Gastrocnemius medialis (tissue), 4 donors: ENCODE data around the gene KLF4. TPM values are rescaled to one million over a fixed set of nuclear protein-coding genes. Genes with fewer than 3 reads are reported as not detected.
"Not testable (repeated sequence)": the region's sequence is repeated elsewhere in the genome, so short reads cannot be mapped to it uniquely, and the experiment has no call there.

Source experiments
- ATAC-seq, 2 donors: fragments of 150-250 bp; one replicate each; pipeline ENCODE4 v1.9.1; 2016
- DNase-seq, 2 donors: peaks; one replicate each; pipeline ENCODE4 v3.0.0-alpha.2; 2019
- H3K27ac ChIP-seq, 4 donors: fragments of 200-600 bp; sonication (generic); 1 replicate in 1 of 4; 2 replicates in 3 of 4; pipeline ENCODE4 v1.5.1; 2016 to 2018; ENCODE audit warnings: mild to moderate bottlenecking in 2 of 4, moderate library complexity in 1 of 4
- H3K27me3 ChIP-seq, 3 donors: fragments of 200-600 bp; sonication (generic) in 2 of 3; 1 replicate in 1 of 3; 2 replicates in 2 of 3; pipeline versions ENCODE4 v1.5.1 to v1.6.0; 2016 to 2019; ENCODE audit warnings: mild to moderate bottlenecking in 1 of 3, moderate library complexity in 1 of 3
- H3K36me3 ChIP-seq, 2 donors: fragments of 200-600 bp; sonication (generic) in 1 of 2; one replicate each; pipeline ENCODE4 v1.5.1; 2017 to 2018
- H3K4me1 ChIP-seq, 2 donors: fragments of 200-600 bp; sonication (generic) in 1 of 2; one replicate each; pipeline ENCODE4 v1.5.1; 2016 to 2017; ENCODE audit warnings: mild to moderate bottlenecking in 2 of 2
- H3K4me3 ChIP-seq, 4 donors: fragments of 200-600 bp; sonication (generic) in 3 of 4; 1 replicate in 1 of 4; 2 replicates in 3 of 4; pipeline ENCODE4 v1.5.1; 2016 to 2019; ENCODE audit warnings: mild to moderate bottlenecking in 2 of 4
- H3K9me3 ChIP-seq, 3 donors: fragments of 200-600 bp; sonication (generic) in 2 of 3; 1 replicate in 1 of 3; 2 replicates in 2 of 3; pipeline ENCODE4 v1.5.1; 2016 to 2019
- POLR2A ChIP-seq, 2 donors: fragments of 450-650 bp; IDR thresholded peaks; one replicate each; pipeline ENCODE4 v1.6.1; 2017; ENCODE audit warnings: antibody characterized with exemption in 2 of 2, mild to moderate bottlenecking in 2 of 2, moderate library complexity in 2 of 2
- in situ Hi-C, 4 donors: fragments of 200-750 bp; cut with MboI; loops; one replicate each; pipeline versions ENCODE4 v1.15.0 to v1.8.0; 2017; ENCODE audit warnings: low sequenced_read_pairs in 4 of 4
- intact Hi-C: fragments of 100-400 bp; cut with DNase I; formaldehyde crosslinking; loops from one replicate; pipeline ENCODE4 v1.15.1; 2023; ENCODE audit warnings: low total_unique reads
- total RNA-seq, 4 donors: library from RNA; depleted of rRNA; stranded (reverse); fragments of >200 nt; gene quantifications; one replicate each; pipeline versions ENCODE4 v1.1.0 to v1.2.3, GENCODE V29; 2016
- TF ChIP-seq, protein P1 (sequence below), 5 experiments: fragments of 450-650 bp in 3 of 5; fragments of 200-600 bp in 2 of 5; sonication (generic) in 2 of 5; IDR thresholded peaks in 4 of 5; conservative IDR thresholded peaks in 1 of 5; 1 replicate in 4 of 5; 2 replicates in 1 of 5; pipeline ENCODE4 v1.5.1; 2016 to 2019; ENCODE audit warnings: antibody characterized with exemption in 5 of 5, mild to moderate bottlenecking in 3 of 5, moderate library complexity in 3 of 5

The KLF4 gene
- total RNA-seq, 4 donors from 2014 or later, result 15.7 to 62.6 (median 32.4) TPM

DNA sequence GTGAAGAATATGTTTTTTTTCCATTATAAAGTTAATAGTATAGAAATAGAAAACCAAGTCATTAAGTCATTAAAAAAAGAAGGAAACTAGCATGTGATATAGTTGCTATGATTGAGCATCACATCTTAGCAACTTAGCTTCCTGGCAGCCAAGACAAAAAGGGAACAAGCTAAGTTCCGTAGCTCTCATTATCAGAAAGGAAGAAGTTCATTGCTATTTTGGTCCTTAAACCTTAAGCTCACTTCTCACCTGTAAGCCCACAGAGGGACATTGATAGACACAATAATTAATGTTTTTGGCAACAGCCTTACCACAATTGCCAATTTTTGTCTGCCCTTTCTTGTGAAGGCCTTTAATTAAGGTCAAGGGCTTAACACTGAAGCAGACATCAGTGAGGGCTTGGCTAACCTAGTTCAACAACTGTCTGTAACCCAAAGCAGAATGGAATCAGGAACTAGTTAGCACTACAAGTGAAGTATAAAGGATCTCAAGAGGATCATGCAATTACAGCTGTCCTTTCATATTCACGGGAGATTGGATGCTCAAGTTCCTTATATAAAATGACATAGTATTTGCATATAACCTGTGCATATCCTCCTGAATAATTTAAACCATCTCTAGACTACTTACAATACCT, 24.0 kb upstream of the KLF4 start:
- in situ Hi-C loops (no loop called here), intact Hi-C loops (no loop called here)
- TF ChIP-seq, protein P1, sequence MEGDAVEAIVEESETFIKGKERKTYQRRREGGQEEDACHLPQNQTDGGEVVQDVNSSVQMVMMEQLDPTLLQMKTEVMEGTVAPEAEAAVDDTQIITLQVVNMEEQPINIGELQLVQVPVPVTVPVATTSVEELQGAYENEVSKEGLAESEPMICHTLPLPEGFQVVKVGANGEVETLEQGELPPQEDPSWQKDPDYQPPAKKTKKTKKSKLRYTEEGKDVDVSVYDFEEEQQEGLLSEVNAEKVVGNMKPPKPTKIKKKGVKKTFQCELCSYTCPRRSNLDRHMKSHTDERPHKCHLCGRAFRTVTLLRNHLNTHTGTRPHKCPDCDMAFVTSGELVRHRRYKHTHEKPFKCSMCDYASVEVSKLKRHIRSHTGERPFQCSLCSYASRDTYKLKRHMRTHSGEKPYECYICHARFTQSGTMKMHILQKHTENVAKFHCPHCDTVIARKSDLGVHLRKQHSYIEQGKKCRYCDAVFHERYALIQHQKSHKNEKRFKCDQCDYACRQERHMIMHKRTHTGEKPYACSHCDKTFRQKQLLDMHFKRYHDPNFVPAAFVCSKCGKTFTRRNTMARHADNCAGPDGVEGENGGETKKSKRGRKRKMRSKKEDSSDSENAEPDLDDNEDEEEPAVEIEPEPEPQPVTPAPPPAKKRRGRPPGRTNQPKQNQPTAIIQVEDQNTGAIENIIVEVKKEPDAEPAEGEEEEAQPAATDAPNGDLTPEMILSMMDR (IDR thresholded peaks at IDR 0.05 in 4 of 5, conservative IDR thresholded peaks at IDR 0.05 in 1 of 5), result no peak
- TF ChIP-seq POLR2A (IDR thresholded peaks at IDR 0.05), result no peak
- Histone ChIP-seq H3K4me3 (no peak overlapping the region), H3K4me1 (no peaks in the 10 kb centered on the region), H3K9me3 (no peaks in the 10 kb centered on the region), H3K27me3 (no peaks in the 10 kb centered on the region), H3K36me3 (no peaks in the 10 kb centered on the region), H3K27ac (no peak overlapping the region)
- DNase-seq (no peak), ATAC-seq (no peak)

DNA sequence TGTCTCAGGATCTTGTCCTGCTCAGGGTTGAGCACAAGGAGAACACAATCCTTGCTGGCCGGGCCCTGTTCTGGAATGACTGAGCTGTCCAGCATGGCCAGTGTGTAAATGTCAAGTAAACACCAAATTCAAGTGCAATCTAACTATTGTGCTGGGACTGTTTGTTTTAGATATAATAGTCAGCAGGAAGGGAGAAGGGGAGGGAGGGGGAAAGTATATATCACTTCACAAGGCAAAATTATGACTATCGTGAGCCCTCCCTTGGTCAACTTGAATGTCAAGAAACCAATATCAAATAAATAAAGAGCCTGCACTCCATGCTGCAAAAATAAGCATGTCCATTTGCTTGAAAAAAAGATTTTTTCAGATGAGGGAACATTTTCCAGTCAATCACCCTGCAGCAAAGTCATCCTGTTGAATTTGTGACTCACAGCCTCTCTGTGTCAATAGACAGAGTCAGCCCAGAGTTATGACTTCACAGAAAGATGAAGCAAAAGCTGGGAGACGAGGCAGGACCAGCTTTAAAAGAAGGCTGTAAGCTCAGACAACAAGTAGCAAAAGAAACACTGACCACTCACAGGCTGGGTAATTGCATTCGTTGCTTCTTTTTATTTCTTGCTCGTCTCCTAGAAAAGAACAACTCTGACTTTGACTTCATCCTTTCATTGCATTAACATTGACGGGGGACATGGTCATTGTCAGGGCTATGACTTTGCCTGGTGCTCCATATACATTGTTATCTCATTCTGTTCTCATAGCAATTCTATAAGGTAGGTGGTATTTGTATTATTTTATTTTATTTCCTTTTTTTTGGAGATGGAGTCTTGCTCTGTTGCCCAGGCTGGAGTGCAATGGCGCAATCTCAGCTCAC, 15.3 kb upstream of the KLF4 start:
- Histone ChIP-seq H3K36me3 (no peaks in the 10 kb centered on the region), H3K9me3 (no peaks in the 10 kb centered on the region), H3K4me3 (no peak overlapping the region), H3K27ac (no peak overlapping the region), H3K4me1 (no peaks in the 10 kb centered on the region), H3K27me3 (no peaks in the 10 kb centered on the region)
- in situ Hi-C loops, result no loop called here
- DNase-seq, result no peak
- intact Hi-C loops, result no loop called here
- ATAC-seq, result peak in 1 of 2 donors; percentile 71
- TF ChIP-seq, protein P1 (IDR thresholded peaks at IDR 0.05 in 4 of 5, conservative IDR thresholded peaks at IDR 0.05 in 1 of 5), result no peak
- no peak for TF ChIP-seq POLR2A (IDR thresholded peaks at IDR 0.05)

DNA sequence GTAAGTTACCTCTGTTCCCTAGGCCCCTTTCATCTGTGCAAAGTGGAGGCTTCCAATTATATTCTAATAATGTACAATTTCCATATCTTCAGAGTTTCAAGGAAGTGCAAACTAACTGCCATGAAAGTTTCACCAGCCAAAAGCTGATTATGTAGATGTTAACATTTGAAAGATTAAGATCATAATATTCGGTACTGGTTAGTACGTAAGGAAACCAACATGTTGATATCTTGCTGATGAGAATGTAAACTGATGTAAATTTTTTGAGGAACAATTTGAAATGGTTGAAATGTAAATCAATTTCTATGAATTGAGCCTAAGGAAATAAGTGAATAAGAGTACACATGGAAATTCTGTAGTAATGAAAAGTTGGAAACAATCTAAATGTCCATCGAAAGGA, 12.9 kb upstream of the KLF4 start:
- no peaks in the 10 kb centered on the region for H3K9me3 ChIP-seq
- intact Hi-C loops (no loop called here), in situ Hi-C loops (no loop called here)
- DNase-seq (no peak), ATAC-seq (no peak)
- no peaks in the 10 kb centered on the region for H3K27me3 ChIP-seq
- no peak for TF ChIP-seq POLR2A (IDR thresholded peaks at IDR 0.05)
- TF ChIP-seq, protein P1 (IDR thresholded peaks at IDR 0.05 in 4 of 5, conservative IDR thresholded peaks at IDR 0.05 in 1 of 5), result no peak
- H3K4me1 ChIP-seq, result no peaks in the 10 kb centered on the region
- H3K4me3 ChIP-seq, result no peak overlapping the region
- no peaks in the 10 kb centered on the region for H3K36me3 ChIP-seq
- H3K27ac ChIP-seq, result no peak overlapping the region

DNA sequence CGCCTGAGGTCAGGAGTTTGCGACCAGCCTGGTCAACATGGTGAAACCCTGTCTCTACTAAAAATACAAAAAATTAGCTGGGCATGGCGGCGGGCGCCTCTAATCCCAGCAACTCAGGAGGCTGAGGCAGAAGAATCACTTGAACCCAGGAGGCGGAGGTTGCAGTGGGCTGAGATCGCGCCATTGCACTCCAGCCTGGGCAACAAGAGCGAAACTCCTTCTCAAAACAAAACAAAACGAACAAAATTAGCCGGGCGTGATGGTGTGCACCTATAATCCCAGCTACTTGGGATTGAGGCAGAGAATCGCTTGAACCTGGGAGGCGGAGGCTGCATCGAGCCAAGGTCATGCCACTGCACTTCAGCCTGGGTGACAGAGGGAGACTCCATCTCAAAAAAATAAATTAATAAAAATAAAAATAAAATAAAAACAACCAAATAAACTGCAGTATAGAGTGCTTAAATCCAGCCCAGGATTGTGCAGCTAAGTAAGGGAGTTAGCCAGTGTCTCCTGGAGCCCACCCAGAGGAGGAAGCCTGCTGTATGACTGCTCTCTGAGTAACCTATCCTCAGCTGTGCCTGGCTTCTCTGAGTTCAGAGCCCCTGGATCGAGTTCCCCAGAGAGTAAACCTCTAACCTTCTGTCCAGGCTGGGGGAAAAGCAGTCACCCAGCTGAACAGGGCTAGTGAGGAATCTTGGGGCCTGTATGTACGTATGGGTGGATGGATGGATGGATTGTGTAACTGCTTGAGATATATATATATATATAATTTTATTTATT, 11.0 kb upstream of the KLF4 start:
- ATAC-seq, H3K9me3 ChIP-seq, H3K27me3 ChIP-seq, H3K4me3 ChIP-seq, in situ Hi-C loops, DNase-seq, H3K36me3 ChIP-seq, H3K27ac ChIP-seq, H3K4me1 ChIP-seq, intact Hi-C loops: not testable (repeated sequence)

DNA sequence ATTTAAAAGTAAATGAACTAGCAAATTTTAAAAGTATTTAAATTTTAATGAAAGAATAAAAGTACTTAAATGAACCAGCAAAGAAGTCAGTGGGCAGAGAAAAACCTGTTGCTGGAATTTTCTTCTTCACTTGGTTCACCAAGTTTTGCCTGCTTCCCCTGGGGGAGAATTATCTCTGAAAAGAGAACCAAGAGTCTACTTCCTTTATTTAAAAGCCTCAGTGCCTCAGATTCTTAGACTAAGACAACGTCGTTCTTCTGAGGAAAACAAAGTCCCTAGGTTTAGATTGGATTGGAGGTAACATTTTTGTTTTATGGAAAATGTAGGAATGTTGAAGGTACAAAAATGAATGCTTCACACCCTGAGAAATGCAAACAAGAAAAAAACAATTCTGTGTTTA, 7.4 kb upstream of the KLF4 start:
- in situ Hi-C loops, result loop anchor here (10.0 to 25.0 kb wide), 3 partner anchors 138 to 240 kb away; no protein-coding TSS in a partner anchor

More for the DNA sequence above, 7.4 kb upstream of the KLF4 start:
- Histone ChIP-seq H3K36me3 (no peaks in the 10 kb centered on the region), H3K9me3 (no peaks in the 10 kb centered on the region), H3K4me1 (no peaks in the 10 kb centered on the region), H3K27ac (no peak overlapping the region), H3K4me3 (no peak overlapping the region), H3K27me3 (no peaks in the 10 kb centered on the region)
- DNase-seq (no peak), ATAC-seq (no peak)
- intact Hi-C loops, result no loop called here
- TF ChIP-seq, protein P1 (IDR thresholded peaks at IDR 0.05 in 4 of 5, conservative IDR thresholded peaks at IDR 0.05 in 1 of 5), result no peak
- TF ChIP-seq POLR2A (IDR thresholded peaks at IDR 0.05), result no peak
